CMK (cell line): Measurements from ENCODE around the gene THEM5.
"Not testable (repeated sequence)": the region's sequence is repeated elsewhere in the genome, so short reads cannot be mapped to it uniquely, and the experiment has no call there.

Source experiments
- DNase-seq: peaks from one replicate; pipeline ENCODE4 v3.0.0-alpha.2; 2010; ENCODE audit warnings: low read depth

The THEM5 gene

GRCh38 chr1:151853411-151853943 lies at the start of gene THEM5:
Gene THEM5, minus strand, starts transcription at chr1:151853712. Its CDS starts 147 bp downstream, at chr1:151853565.
- DNase-seq = no peak

GRCh38 chr1:151902858-151903257 lies 49.3 kb upstream of the THEM5 start:
- no peak for DNase-seq

GRCh38 chr1:151900804-151901203 lies 47.3 kb upstream of the THEM5 start:
- DNase-seq = not testable (repeated sequence)

GRCh38 chr1:151898519-151898991 lies 45.0 kb upstream of the THEM5 start:
- no peak for DNase-seq

GRCh38 chr1:151897991-151898431 lies 44.5 kb upstream of the THEM5 start:
- DNase-seq = no peak

GRCh38 chr1:151893176-151893924 lies 39.8 kb upstream of the THEM5 start:
- DNase-seq = no peak

- DNase-seq = no peak
These were observed 38.7 kb upstream of the THEM5 start for GRCh38 chr1:151892190-151892589.

GRCh38 chr1:151891512-151891911 lies 38.0 kb upstream of the THEM5 start:
- DNase-seq = no peak

GRCh38 chr1:151888972-151889570 lies 35.6 kb upstream of the THEM5 start:
- no peak for DNase-seq

- DNase-seq = no peak
These were observed 33.5 kb upstream of the THEM5 start for GRCh38 chr1:151887028-151887427.

- DNase-seq = no peak
These were observed 32.0 kb upstream of the THEM5 start for GRCh38 chr1:151885479-151885878.

- not testable (repeated sequence) for DNase-seq
These were observed 31.4 kb upstream of the THEM5 start for GRCh38 chr1:151884879-151885278.

GRCh38 chr1:151884445-151884844 lies 30.9 kb upstream of the THEM5 start:
- DNase-seq = not testable (repeated sequence)

GRCh38 chr1:151883898-151884297 lies 30.4 kb upstream of the THEM5 start:
- not testable (repeated sequence) for DNase-seq

GRCh38 chr1:151882918-151883317 lies 29.4 kb upstream of the THEM5 start:
- DNase-seq = not testable (repeated sequence)

- no peak for DNase-seq
These were observed 29.0 kb upstream of the THEM5 start for GRCh38 chr1:151882466-151882865.

- DNase-seq = no peak
These were observed 28.0 kb upstream of the THEM5 start for GRCh38 chr1:151881479-151881878.

GRCh38 chr1:151875419-151876097 lies 22.0 kb upstream of the THEM5 start:
- no peak for DNase-seq

- peak; percentile 51 for DNase-seq
These were observed 19.3 kb upstream of the THEM5 start for GRCh38 chr1:151872776-151873175.

- no peak for DNase-seq
These were observed 17.9 kb upstream of the THEM5 start for GRCh38 chr1:151871284-151872030.

- no peak for DNase-seq
These were observed 15.0 kb upstream of the THEM5 start for GRCh38 chr1:151868486-151868885.
